OCI-LY7 (cell line): ENCODE measurements around the gene PRR30. TPM values are rescaled to one million over a fixed set of nuclear protein-coding genes. Genes with fewer than 3 reads are reported as not detected.

ENCODE experiments used
- BruUV-seq: library from RNA; stranded (reverse); fragments of 400-500 nt; replicated peaks from 2 replicates; lab custom pipeline; 2021; lab: Mats Ljungman, UMichigan
- CTCF ChIA-PET: fragments of 300-600 bp; sonication (Branson Sonifier 250); formaldehyde crosslinking; loops from one replicate; lab custom pipeline; 2022; ENCODE audit warnings: antibody characterized with exemption; ENCODE audit not compliant: unreplicated experiment; lab: Charles Lee
- POLR2A ChIA-PET: fragments of 300-600 bp; sonication (Branson Sonifier 250); formaldehyde crosslinking; loops from one replicate; lab custom pipeline; 2022; ENCODE audit warnings: antibody characterized with exemption; lab: Charles Lee
- DNase-seq: peaks from one replicate; pipeline ENCODE4 v3.0.0-alpha.2; 2015; ENCODE audit warnings: low spot score
- H2AFZ ChIP-seq: fragments of 200-600 bp; sonication (generic), shearing (Covaris generic); 2 replicates; pipeline ENCODE4 v1.6.1; 2014; ENCODE audit warnings: mild to moderate bottlenecking, antibody characterized with exemption, low read length, moderate library complexity
- H3K27ac ChIP-seq: fragments of 200-600 bp; sonication (generic); 2 replicates; pipeline ENCODE4 v1.5.1; 2014; ENCODE audit warnings: mixed run types, low read depth, mild to moderate bottlenecking, moderate library complexity, low read length, inconsistent platforms; ENCODE audit not compliant: poor library complexity, severe bottlenecking
- H3K36me3 ChIP-seq: fragments of 200-600 bp; sonication (generic); 2 replicates; pipeline ENCODE4 v1.6.1; 2014; ENCODE audit warnings: mild to moderate bottlenecking, antibody characterized with exemption, low read length, moderate library complexity, mixed read lengths; ENCODE audit not compliant: insufficient read depth
- H3K4me1 ChIP-seq: fragments of 200-600 bp; sonication (generic); 2 replicates; pipeline ENCODE4 v1.5.1; 2014; ENCODE audit warnings: mild to moderate bottlenecking, low read length; ENCODE audit not compliant: insufficient read depth, poor library complexity, severe bottlenecking
- H3K4me2 ChIP-seq: fragments of 200-600 bp; sonication (generic); 2 replicates; pipeline ENCODE4 v1.6.1; 2014; ENCODE audit warnings: mild to moderate bottlenecking, low read length
- H3K4me3 ChIP-seq: fragments of 200-600 bp; sonication (generic); 2 replicates; pipeline ENCODE4 v1.5.1; 2014; ENCODE audit warnings: mild to moderate bottlenecking, low read depth, low read length; ENCODE audit not compliant: poor library complexity, severe bottlenecking
- H3K79me2 ChIP-seq: fragments of 200-600 bp; sonication (generic); 2 replicates; pipeline ENCODE4 v1.6.1; 2016; ENCODE audit warnings: low read depth, mild to moderate bottlenecking, low read length, moderate library complexity, mixed read lengths; ENCODE audit not compliant: insufficient read depth
- H3K9me2 ChIP-seq: fragments of 200-600 bp; sonication (generic); 2 replicates; pipeline ENCODE4 v1.6.1; 2016; ENCODE audit warnings: mild to moderate bottlenecking, low read length, mixed read lengths; ENCODE audit not compliant: insufficient read depth
- H3K9me3 ChIP-seq: fragments of 200-600 bp; sonication (generic); 2 replicates; pipeline ENCODE4 v1.6.1; 2014; ENCODE audit warnings: mild to moderate bottlenecking, mixed run types, low read length, mixed read lengths
- H4K20me1 ChIP-seq: fragments of 200-600 bp; sonication (generic); 2 replicates; pipeline ENCODE4 v1.6.1; 2014; ENCODE audit warnings: mild to moderate bottlenecking, antibody characterized with exemption, low read length, moderate library complexity, mixed read lengths; ENCODE audit not compliant: insufficient read depth
- CTCF ChIP-seq: fragments of 200-600 bp; sonication (generic); conservative IDR thresholded peaks from 2 replicates; pipeline ENCODE4 v1.5.1; 2014; ENCODE audit warnings: mild to moderate bottlenecking, antibody characterized with exemption, low read length, moderate library complexity, mixed read lengths
- EZH2phosphoT487 ChIP-seq: fragments of 200-600 bp; sonication (generic); IDR thresholded peaks from 2 replicates; pipeline ENCODE4 v1.6.1; 2018; ENCODE audit warnings: low read depth, borderline replicate concordance, mild to moderate bottlenecking, mixed run types, antibody characterized with exemption, low read length, moderate library complexity, mixed read lengths
- intact Hi-C: fragments of 100-400 bp; cut with micrococcal nuclease; formaldehyde crosslinking; loops from one replicate; pipeline ENCODE4 v1.10.0; 2022; ENCODE audit not compliant: unreplicated experiment
- total RNA-seq, 2 experiments: library from RNA; depleted of rRNA in 1 of 2; stranded (reverse); fragments of >200 nt in 1 of 2; shearing (Covaris generic) in 1 of 2; gene quantifications; 2 replicates each; pipeline ENCODE4 v1.2.3, GENCODE V29; 2014 to 2022

Gene PRR30
- total RNA-seq, 2 experiments from 2014 or later, result not detected

- Histone ChIP-seq H3K36me3 (no peaks in the 10 kb centered on the region), H3K79me2 (no peaks in the 10 kb centered on the region), H3K9me3 (no peaks in the 10 kb centered on the region), H3K9me2 (no peaks in the 10 kb centered on the region), H3K4me3 (no peak overlapping the region), H3K27ac (peak overlapping the region; percentile 65), H3K4me1 (peaks cover 35% of the 10 kb centered on the region), H4K20me1 (no peaks in the 10 kb centered on the region), H2AFZ (peak overlapping the region; percentile 53; the same call in 1 of the 2 replicates), H3K4me2 (peak overlapping the region; percentile 52; the same call in 1 of the 2 replicates)
- TF ChIP-seq CTCF (no peak), EZH2phosphoT487 (no peak)
- intact Hi-C loops, result no loop called here
- ChIA-PET POLR2A (interaction anchor here (0.6 to 1.7 kb wide), 7 partner anchors 10 to 143 kb away, joined by 3 to 6 read pairs (median 5); no protein-coding TSS in a partner anchor), CTCF (interaction anchor here (0.6 to 1.2 kb wide), 2 partner anchors 13 to 170 kb away, joined by 3 to 4 read pairs; partner anchors contain the start of gene MPV17)
- BruUV-seq, result no TSS peak
- no peak for DNase-seq
Observed at GRCh38 chr2:27152102-27152795, 13.0 kb upstream of the PRR30 start.

- TF ChIP-seq CTCF, result no peak
- TF ChIP-seq EZH2phosphoT487, result no peak
- Histone ChIP-seq H3K4me1 (peaks cover 26% of the 10 kb centered on the region), H4K20me1 (no peaks in the 10 kb centered on the region), H3K9me2 (no peaks in the 10 kb centered on the region), H3K79me2 (no peaks in the 10 kb centered on the region), H3K36me3 (no peaks in the 10 kb centered on the region), H3K4me3 (no peak overlapping the region), H3K4me2 (no peak overlapping the region), H3K9me3 (no peaks in the 10 kb centered on the region), H3K27ac (no peak overlapping the region), H2AFZ (no peak overlapping the region)
- ChIA-PET CTCF (interaction anchor here (0.6 kb wide), 1 partner anchor 9 kb away, joined by 3 read pairs; no protein-coding TSS in a partner anchor), POLR2A (interaction anchor here (1.7 kb wide), 1 partner anchor 14 kb away, joined by 6 read pairs; no protein-coding TSS in a partner anchor)
- no TSS peak for BruUV-seq
- DNase-seq, result no peak
- intact Hi-C loops, result no loop called here
Observed at GRCh38 chr2:27150639-27151230, 11.5 kb upstream of the PRR30 start.
